CD4-positive, alpha-beta T cell (primary cell): Measurements from ENCODE around the gene ARHGAP26. TPM values are rescaled to one million over a fixed set of nuclear protein-coding genes. Genes with fewer than 3 reads are reported as not detected.

Experiments used
- ATAC-seq: fragments of 200-7000 bp; cut with Tn5 transposase; one replicate; pipeline ENCODE4 v1.10.0; 2022; ENCODE audit warnings: mild to moderate bottlenecking; ENCODE audit not compliant: poor library complexity
- CTCF ChIA-PET: fragments of 350-600 bp; sonication (Branson Sonifier 250); formaldehyde crosslinking; loops from one replicate; lab custom pipeline; 2021; ENCODE audit warnings: antibody characterized with exemption, inconsistent platforms; lab: Charles Lee
- POLR2A ChIA-PET: fragments of 350-600 bp; sonication (Branson Sonifier 250); formaldehyde crosslinking; loops from one replicate; lab custom pipeline; 2021; ENCODE audit warnings: antibody characterized with exemption, inconsistent platforms; lab: Charles Lee
- DNase-seq, 14 experiments: peaks; one replicate each; pipeline ENCODE4 v3.0.0-alpha.2; 2013 to 2020; ENCODE audit warnings: mixed read lengths in 2 of 14
- H3K27ac ChIP-seq, 2 donors: one replicate each; pipeline versions ENCODE4 v1.5.1 to v1.7.0; 2013; ENCODE audit warnings: low read length in 2 of 2, low read depth in 1 of 2, mild to moderate bottlenecking in 1 of 2
- H3K27me3 ChIP-seq, 2 experiments: 1 replicate in 1 of 2; 2 replicates in 1 of 2; pipeline versions ENCODE4 v1.6.1 to v1.7.0; 2013; ENCODE audit warnings: low read length in 2 of 2, control low read depth in 1 of 2, mild to moderate bottlenecking in 1 of 2, moderate library complexity in 1 of 2; ENCODE audit not compliant: insufficient read depth in 2 of 2, control insufficient read depth in 1 of 2
- H3K36me3 ChIP-seq: one replicate; pipeline ENCODE4 v1.6.1; 2013; ENCODE audit warnings: low read length, control low read depth; ENCODE audit not compliant: insufficient read depth
- H3K4me1 ChIP-seq: one replicate; pipeline ENCODE4 v1.6.1; 2013; ENCODE audit warnings: low read length, control low read depth; ENCODE audit not compliant: insufficient read depth
- H3K4me3 ChIP-seq: one replicate; pipeline ENCODE4 v1.5.1; 2013; ENCODE audit warnings: mild to moderate bottlenecking, low read length, moderate library complexity
- H3K9me3 ChIP-seq, 2 experiments: 1 replicate in 1 of 2; 2 replicates in 1 of 2; pipeline versions ENCODE4 v1.6.1 to v1.7.0; 2013; ENCODE audit warnings: low read length in 2 of 2, mild to moderate bottlenecking in 2 of 2, control low read depth in 1 of 2, moderate library complexity in 1 of 2; ENCODE audit not compliant: control insufficient read depth in 1 of 2, insufficient read depth in 1 of 2
- H3K27ac Mint-ChIP-seq: one replicate; pipeline ENCODE4 v1.8.0; 2020; ENCODE audit warnings: mixed read lengths
- H3K27me3 Mint-ChIP-seq: one replicate; pipeline ENCODE4 v1.8.0; 2021; ENCODE audit warnings: mixed read lengths
- H3K36me3 Mint-ChIP-seq: one replicate; pipeline ENCODE4 v1.8.0; 2021; ENCODE audit warnings: low read depth, mixed read lengths
- H3K4me1 Mint-ChIP-seq: one replicate; pipeline ENCODE4 v1.8.0; 2021; ENCODE audit warnings: low read depth, mixed read lengths
- H3K4me3 Mint-ChIP-seq: one replicate; pipeline ENCODE4 v1.8.0; 2020; ENCODE audit warnings: mild to moderate bottlenecking, mixed read lengths
- H3K9me3 Mint-ChIP-seq: one replicate; pipeline ENCODE4 v1.8.0; 2020; ENCODE audit warnings: mixed read lengths
- CTCF ChIP-seq: fragments of 200-600 bp; IDR thresholded peaks from one replicate; pipeline ENCODE4 v1.8.0; 2022; ENCODE audit warnings: antibody characterized with exemption, mild to moderate bottlenecking
- intact Hi-C, 2 experiments: fragments of 100-400 bp; cut with DNase I in 1 of 2; cut with micrococcal nuclease in 1 of 2; formaldehyde crosslinking; loops; one replicate each; pipeline versions ENCODE4 v1.15.1 to v1.9.0; 2023 to 2025; cut with DNase I, micrococcal nuclease
- total RNA-seq, 174 experiments: library from RNA in 2 of 174; stranded (reverse) in 2 of 174; gene quantifications; one replicate each; pipeline ENCODE4 v1.2.3 and lab custom pipeline; 2021 to 2026

The ARHGAP26 gene
- total RNA-seq, 2 experiments from 2014 or later = 24.9 to 27.3 TPM

- Mint-ChIP-seq H3K9me3 (no peaks in the 10 kb centered on the region), H3K36me3 (peaks cover 23% of the 10 kb centered on the region), H3K27me3 (no peaks in the 10 kb centered on the region), H3K27ac (no peak overlapping the region), H3K4me3 (no peak overlapping the region), H3K4me1 (peaks cover 42% of the 10 kb centered on the region)
- Histone ChIP-seq H3K9me3 (no peaks in the 10 kb centered on the region), H3K27ac (no peak overlapping the region), H3K27me3 (no peaks in the 10 kb centered on the region), H3K4me1 (peaks cover 31% of the 10 kb centered on the region), H3K36me3 (peaks cover 12% of the 10 kb centered on the region), H3K4me3 (no peak overlapping the region)
- intact Hi-C loops = no loop called here
- TF ChIP-seq CTCF = no peak
- ChIA-PET POLR2A (interaction anchor here (0.9 kb wide), 1 partner anchor 11 kb away, joined by 3 read pairs; no protein-coding TSS in a partner anchor), CTCF (interaction anchor here (1.4 kb wide), 1 partner anchor 606 kb away, joined by 3 read pairs; no protein-coding TSS in a partner anchor)
- DNase-seq (no peak), ATAC-seq (no peak)
These were observed 448.5 kb downstream of the ARHGAP26 start for GRCh38 chr5:143218517-143219170.

GRCh38 chr5:143219696-143220095 lies 449.5 kb downstream of the ARHGAP26 start:
- intact Hi-C loops = loop anchor here in 1 of 2 experiments (10.0 kb wide), 1 partner anchor 965 kb away; no protein-coding TSS in a partner anchor
- H3K9me3 ChIP-seq = no peaks in the 10 kb centered on the region
- no peak for DNase-seq
- Mint-ChIP-seq H3K9me3 (no peaks in the 10 kb centered on the region), H3K4me3 (no peak overlapping the region), H3K36me3 (peaks cover 21% of the 10 kb centered on the region), H3K4me1 (peaks cover 44% of the 10 kb centered on the region), H3K27ac (peak overlapping the region; percentile 87), H3K27me3 (no peaks in the 10 kb centered on the region)
- no peak overlapping the region for H3K27ac ChIP-seq
- TF ChIP-seq CTCF = no peak
- H3K4me1 ChIP-seq = peaks cover 34% of the 10 kb centered on the region
- no peak overlapping the region for H3K4me3 ChIP-seq
- H3K36me3 ChIP-seq = peaks cover 9% of the 10 kb centered on the region
- no peaks in the 10 kb centered on the region for H3K27me3 ChIP-seq
- ChIA-PET CTCF (interaction anchor here (1.4 kb wide), 1 partner anchor 605 kb away, joined by 3 read pairs; no protein-coding TSS in a partner anchor), POLR2A (interaction anchor here (0.8 to 0.9 kb wide), 2 partner anchors 10 to 184 kb away, joined by 3 to 4 read pairs; partner anchors contain the start of gene NR3C1)
- ATAC-seq = no peak

GRCh38 chr5:143220748-143221251 lies 450.6 kb downstream of the ARHGAP26 start:
- H3K36me3 ChIP-seq = peaks cover 6% of the 10 kb centered on the region
- TF ChIP-seq CTCF = no peak
- Mint-ChIP-seq H3K4me3 (peak overlapping the region; percentile 8), H3K4me1 (peaks cover 44% of the 10 kb centered on the region), H3K27ac (peak overlapping the region; percentile 87), H3K9me3 (no peaks in the 10 kb centered on the region), H3K36me3 (peaks cover 13% of the 10 kb centered on the region), H3K27me3 (no peaks in the 10 kb centered on the region)
- peak in 3 of 14 experiments; percentile 24 to 28 (median 25) for DNase-seq
- H3K27me3 ChIP-seq = no peaks in the 10 kb centered on the region
- intact Hi-C loops = loop anchor here in 1 of 2 experiments (10.0 kb wide), 1 partner anchor 964 kb away; no protein-coding TSS in a partner anchor
- ChIA-PET POLR2A (interaction anchor here (0.9 kb wide), 1 partner anchor 9 kb away, joined by 4 read pairs; no protein-coding TSS in a partner anchor), CTCF (interaction anchor here (0.6 kb wide), 1 partner anchor 153 kb away, joined by 3 read pairs; no protein-coding TSS in a partner anchor)
- no peak overlapping the region for H3K4me3 ChIP-seq
- no peak for ATAC-seq
- no peak overlapping the region for H3K27ac ChIP-seq
- H3K4me1 ChIP-seq = peaks cover 34% of the 10 kb centered on the region
- H3K9me3 ChIP-seq = no peaks in the 10 kb centered on the region
